HEK293 (cell line): Measurements from ENCODE around the gene HLF.

ENCODE experiments used
- GFI1B ChIP-seq: fragments of 450-650 bp; formaldehyde crosslinking; IDR thresholded peaks from 2 replicates; pipeline ENCODE4 v1.5.1; 2016; ENCODE audit warnings: missing biosample characterization, missing genetic modification characterization
- GLI2 ChIP-seq: fragments of 450-650 bp; formaldehyde crosslinking; IDR thresholded peaks from 2 replicates; pipeline ENCODE4; 2017; ENCODE audit warnings: missing biosample characterization, missing genetic modification characterization, low read depth, borderline replicate concordance
- RBAK ChIP-seq: fragments of 450-650 bp; formaldehyde crosslinking; IDR thresholded peaks from 2 replicates; pipeline ENCODE4 v1.5.1; 2016; ENCODE audit warnings: missing biosample characterization, missing genetic modification characterization
- ZNF184 ChIP-seq: fragments of 450-650 bp; IDR thresholded peaks from 2 replicates; pipeline ENCODE4 v1.5.1; 2018; ENCODE audit warnings: missing biosample characterization, mild to moderate bottlenecking, missing genetic modification characterization
- ZNF274 ChIP-seq, 2 experiments: fragments of 200-500 bp in 1 of 2; fragments of 450-650 bp in 1 of 2; sonication (Bioruptor generic) in 1 of 2; formaldehyde crosslinking in 1 of 2; IDR thresholded peaks; 2 replicates each; pipeline versions ENCODE4 v1.5.1 to v1.6.1; 2014 to 2016; ENCODE audit warnings: borderline replicate concordance in 1 of 2, inconsistent platforms in 1 of 2, low read length in 1 of 2, missing biosample characterization in 1 of 2, missing genetic modification characterization in 1 of 2
- ZNF561 ChIP-seq: fragments of 450-650 bp; IDR thresholded peaks from 2 replicates; pipeline ENCODE4 v1.5.1; 2018; ENCODE audit warnings: missing biosample characterization, missing genetic modification characterization, borderline replicate concordance
- TF ChIP-seq, protein P1 (sequence below): fragments of 450-650 bp; formaldehyde crosslinking; IDR thresholded peaks from 2 replicates; pipeline ENCODE4 v1.5.1; 2016; ENCODE audit warnings: missing biosample characterization, missing genetic modification characterization
- TF ChIP-seq, protein P2 (sequence below): fragments of 450-650 bp; formaldehyde crosslinking; IDR thresholded peaks from 2 replicates; pipeline ENCODE4; 2016; ENCODE audit warnings: missing biosample characterization, missing genetic modification characterization
- TF ChIP-seq, protein P3 (sequence below): fragments of 450-650 bp; formaldehyde crosslinking; IDR thresholded peaks from 2 replicates; pipeline ENCODE4 v1.5.0; 2017; ENCODE audit warnings: missing biosample characterization, missing genetic modification characterization, borderline replicate concordance

DNA sequence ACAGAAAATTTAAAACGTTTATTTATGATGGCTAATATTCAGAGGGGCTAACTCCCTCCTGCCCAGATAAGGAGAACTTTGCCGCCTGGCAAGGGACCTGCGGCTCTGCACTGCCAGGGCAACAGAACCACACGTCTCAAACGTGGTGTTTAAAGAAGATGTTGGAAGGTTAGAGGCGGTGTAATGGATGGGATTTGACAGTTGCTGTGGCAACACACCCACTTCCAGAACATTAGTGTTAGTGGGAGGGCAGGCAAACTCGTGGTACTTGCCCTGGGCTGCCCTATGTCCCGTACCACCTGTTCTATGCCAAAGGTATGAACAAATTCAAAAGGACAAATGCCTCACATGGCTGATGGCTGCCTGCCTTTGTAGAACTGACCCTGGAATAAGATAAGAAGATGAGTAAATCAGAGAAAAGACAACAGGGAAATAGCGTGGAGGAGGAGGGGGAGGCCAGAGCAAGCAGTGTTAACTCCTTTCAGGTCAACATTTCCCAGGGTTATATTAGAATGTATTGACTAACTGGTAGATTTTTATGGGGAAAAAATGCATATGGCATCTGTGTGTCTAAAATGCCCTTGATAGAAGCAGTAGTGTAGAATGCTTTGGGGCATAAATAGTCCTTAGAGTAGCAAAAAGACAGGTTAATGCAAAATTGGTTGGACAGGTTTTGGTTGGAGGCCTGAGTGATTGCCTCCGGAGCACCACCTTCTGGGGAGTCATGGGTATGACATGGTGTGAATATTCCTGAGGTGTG is 30.8 kb downstream of the HLF start:
- TF ChIP-seq, protein P1, sequence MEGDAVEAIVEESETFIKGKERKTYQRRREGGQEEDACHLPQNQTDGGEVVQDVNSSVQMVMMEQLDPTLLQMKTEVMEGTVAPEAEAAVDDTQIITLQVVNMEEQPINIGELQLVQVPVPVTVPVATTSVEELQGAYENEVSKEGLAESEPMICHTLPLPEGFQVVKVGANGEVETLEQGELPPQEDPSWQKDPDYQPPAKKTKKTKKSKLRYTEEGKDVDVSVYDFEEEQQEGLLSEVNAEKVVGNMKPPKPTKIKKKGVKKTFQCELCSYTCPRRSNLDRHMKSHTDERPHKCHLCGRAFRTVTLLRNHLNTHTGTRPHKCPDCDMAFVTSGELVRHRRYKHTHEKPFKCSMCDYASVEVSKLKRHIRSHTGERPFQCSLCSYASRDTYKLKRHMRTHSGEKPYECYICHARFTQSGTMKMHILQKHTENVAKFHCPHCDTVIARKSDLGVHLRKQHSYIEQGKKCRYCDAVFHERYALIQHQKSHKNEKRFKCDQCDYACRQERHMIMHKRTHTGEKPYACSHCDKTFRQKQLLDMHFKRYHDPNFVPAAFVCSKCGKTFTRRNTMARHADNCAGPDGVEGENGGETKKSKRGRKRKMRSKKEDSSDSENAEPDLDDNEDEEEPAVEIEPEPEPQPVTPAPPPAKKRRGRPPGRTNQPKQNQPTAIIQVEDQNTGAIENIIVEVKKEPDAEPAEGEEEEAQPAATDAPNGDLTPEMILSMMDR: no peak
- no peak for TF ChIP-seq GFI1B (tag by site-specific recombination)
- no peak for TF ChIP-seq ZNF184
- TF ChIP-seq, protein P2, sequence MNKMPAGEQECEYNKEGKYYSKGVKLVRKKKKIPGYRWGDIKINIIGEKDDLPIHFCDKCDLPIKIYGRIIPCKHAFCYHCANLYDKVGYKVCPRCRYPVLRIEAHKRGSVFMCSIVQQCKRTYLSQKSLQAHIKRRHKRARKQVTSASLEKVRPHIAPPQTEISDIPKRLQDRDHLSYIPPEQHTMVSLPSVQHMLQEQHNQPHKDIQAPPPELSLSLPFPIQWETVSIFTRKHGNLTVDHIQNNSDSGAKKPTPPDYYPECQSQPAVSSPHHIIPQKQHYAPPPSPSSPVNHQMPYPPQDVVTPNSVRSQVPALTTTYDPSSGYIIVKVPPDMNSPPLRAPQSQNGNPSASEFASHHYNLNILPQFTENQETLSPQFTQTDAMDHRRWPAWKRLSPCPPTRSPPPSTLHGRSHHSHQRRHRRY: no peak
- TF ChIP-seq ZNF274 (IDR thresholded peaks at IDR 0.05; ENCODE audit: low read length): no peak
- TF ChIP-seq ZNF274 (tag by site-specific recombination; IDR thresholded peaks at IDR 0.05; ENCODE audit: borderline replicate concordance): no peak
- TF ChIP-seq, protein P3, sequence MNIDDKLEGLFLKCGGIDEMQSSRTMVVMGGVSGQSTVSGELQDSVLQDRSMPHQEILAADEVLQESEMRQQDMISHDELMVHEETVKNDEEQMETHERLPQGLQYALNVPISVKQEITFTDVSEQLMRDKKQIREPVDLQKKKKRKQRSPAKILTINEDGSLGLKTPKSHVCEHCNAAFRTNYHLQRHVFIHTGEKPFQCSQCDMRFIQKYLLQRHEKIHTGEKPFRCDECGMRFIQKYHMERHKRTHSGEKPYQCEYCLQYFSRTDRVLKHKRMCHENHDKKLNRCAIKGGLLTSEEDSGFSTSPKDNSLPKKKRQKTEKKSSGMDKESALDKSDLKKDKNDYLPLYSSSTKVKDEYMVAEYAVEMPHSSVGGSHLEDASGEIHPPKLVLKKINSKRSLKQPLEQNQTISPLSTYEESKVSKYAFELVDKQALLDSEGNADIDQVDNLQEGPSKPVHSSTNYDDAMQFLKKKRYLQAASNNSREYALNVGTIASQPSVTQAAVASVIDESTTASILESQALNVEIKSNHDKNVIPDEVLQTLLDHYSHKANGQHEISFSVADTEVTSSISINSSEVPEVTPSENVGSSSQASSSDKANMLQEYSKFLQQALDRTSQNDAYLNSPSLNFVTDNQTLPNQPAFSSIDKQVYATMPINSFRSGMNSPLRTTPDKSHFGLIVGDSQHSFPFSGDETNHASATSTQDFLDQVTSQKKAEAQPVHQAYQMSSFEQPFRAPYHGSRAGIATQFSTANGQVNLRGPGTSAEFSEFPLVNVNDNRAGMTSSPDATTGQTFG (tag by site-specific recombination): no peak
- no peak for TF ChIP-seq GLI2 (tag by site-specific recombination)
- no peak for TF ChIP-seq RBAK (tag by site-specific recombination)
- no peak for TF ChIP-seq ZNF561 (tag by site-specific recombination)
